Measurements from ENCODE around the gene PARD6B.

PARD6B gene

GRCh38 chr20:50728981-50729874 lies 2.2 kb upstream of the PARD6B start (continued):
- TF ChIP-seq ESRRG (CRISPR knock-in tag; IDR thresholded peaks at IDR 0.05) (no peak), ISL1 (CRISPR knock-in tag; IDR thresholded peaks at IDR 0.05) (no peak), ZNF70 (CRISPR knock-in tag; IDR thresholded peaks at IDR 0.05) (no peak), ZFP30 (CRISPR knock-in tag; IDR thresholded peaks at IDR 0.05) (no peak), GLIS3 (CRISPR knock-in tag; IDR thresholded peaks at IDR 0.05) (no peak)

GRCh38 chr20:50729901-50730764 lies 1.2 kb upstream of the PARD6B start:
- no peak for TF ChIP-seq BACH2 (CRISPR knock-in tag; IDR thresholded peaks at IDR 0.05; ENCODE audit: borderline replicate concordance)
- TF ChIP-seq POU6F1 (CRISPR knock-in tag; IDR thresholded peaks at IDR 0.05; ENCODE audit: borderline replicate concordance, low read depth) = no peak
- TF ChIP-seq ZNF8 (CRISPR knock-in tag; IDR thresholded peaks at IDR 0.05) = no peak
- TF ChIP-seq ZNF565 (CRISPR knock-in tag; conservative IDR thresholded peaks at IDR 0.05; ENCODE audit: low read depth) = no peak
- TF ChIP-seq GLIS3 (CRISPR knock-in tag; IDR thresholded peaks at IDR 0.05) = no peak
- TF ChIP-seq SNAI2 (CRISPR knock-in tag; IDR thresholded peaks at IDR 0.05) = no peak
- TF ChIP-seq RARB (CRISPR knock-in tag; IDR thresholded peaks at IDR 0.05) = no peak
- no peak for TF ChIP-seq OSR1 (CRISPR knock-in tag; IDR thresholded peaks at IDR 0.05)
- TF ChIP-seq CSRNP3 (CRISPR knock-in tag; IDR thresholded peaks at IDR 0.05) = no peak
- peak; percentile 4; the same call in 2 of the 3 replicates for ATAC-seq

- TF ChIP-seq ISL1 (CRISPR knock-in tag; IDR thresholded peaks at IDR 0.05) (no peak), CSDC2 (CRISPR knock-in tag; IDR thresholded peaks at IDR 0.05) (no peak), CSRNP3 (CRISPR knock-in tag; IDR thresholded peaks at IDR 0.05) (no peak), SNAI2 (CRISPR knock-in tag; IDR thresholded peaks at IDR 0.05) (no peak), ZNF70 (CRISPR knock-in tag; IDR thresholded peaks at IDR 0.05) (no peak), RARB (CRISPR knock-in tag; IDR thresholded peaks at IDR 0.05) (no peak), TSHZ2 (CRISPR knock-in tag; IDR thresholded peaks at IDR 0.05) (no peak)
- ATAC-seq = peak; percentile 82; the same call in 2 of the 3 replicates
These were observed 670 bp upstream of the PARD6B start for GRCh38 chr20:50730765-50731054.

GRCh38 chr20:50731930-50732690 lies 730 bp downstream of the PARD6B start:
- ATAC-seq = peak; percentile 7
- TF ChIP-seq TOX (CRISPR knock-in tag; IDR thresholded peaks at IDR 0.05; ENCODE audit: borderline replicate concordance) = no peak
- TF ChIP-seq POU6F1 (CRISPR knock-in tag; IDR thresholded peaks at IDR 0.05; ENCODE audit: borderline replicate concordance, low read depth) = no peak
- TF ChIP-seq SNAI2 (CRISPR knock-in tag; IDR thresholded peaks at IDR 0.05) = no peak
- no peak for TF ChIP-seq ZNF70 (CRISPR knock-in tag; IDR thresholded peaks at IDR 0.05)
- no peak for TF ChIP-seq GLIS3 (CRISPR knock-in tag; IDR thresholded peaks at IDR 0.05)
- no peak for TF ChIP-seq ESRRG (CRISPR knock-in tag; IDR thresholded peaks at IDR 0.05)
- no peak for TF ChIP-seq CSDC2 (CRISPR knock-in tag; IDR thresholded peaks at IDR 0.05)
- no peak for TF ChIP-seq OSR1 (CRISPR knock-in tag; IDR thresholded peaks at IDR 0.05)
- no peak for TF ChIP-seq ISL1 (CRISPR knock-in tag; IDR thresholded peaks at IDR 0.05)
- TF ChIP-seq RARB (CRISPR knock-in tag; IDR thresholded peaks at IDR 0.05) = no peak
- no peak for TF ChIP-seq ARNTL (CRISPR knock-in tag; IDR thresholded peaks at IDR 0.05; ENCODE audit: borderline replicate concordance, low read depth)
- TF ChIP-seq ZNF565 (CRISPR knock-in tag; conservative IDR thresholded peaks at IDR 0.05; ENCODE audit: low read depth) = no peak
- TF ChIP-seq TSHZ2 (CRISPR knock-in tag; IDR thresholded peaks at IDR 0.05) = no peak
